SJCRH30 (cell line): ENCODE data around the gene NMT1. TPM values are rescaled to one million over a fixed set of nuclear protein-coding genes. Genes with fewer than 3 reads are reported as not detected.

ENCODE experiments used
- DNase-seq, 2 experiments: peaks; one replicate each; pipeline ENCODE4 v3.0.0-alpha.2; 2015 to 2020
- H3K27ac ChIP-seq: fragments of 250-450 bp; sonication (Bioruptor Pico); 2 replicates; pipeline ENCODE4 v1.5.1; 2020; ENCODE audit warnings: mild to moderate bottlenecking, moderate library complexity
- H3K27me3 ChIP-seq: fragments of 250-450 bp; sonication (Bioruptor Pico); 2 replicates; pipeline ENCODE4 v1.5.1; 2020; ENCODE audit warnings: mild to moderate bottlenecking, moderate library complexity
- H3K36me3 ChIP-seq: fragments of 250-450 bp; sonication (Bioruptor Pico); 2 replicates; pipeline ENCODE4 v1.5.1; 2020; ENCODE audit warnings: mild to moderate bottlenecking, moderate library complexity
- H3K4me1 ChIP-seq: fragments of 250-450 bp; sonication (Bioruptor Pico); 2 replicates; pipeline ENCODE4 v1.5.1; 2020; ENCODE audit warnings: mild to moderate bottlenecking, moderate library complexity
- H3K4me3 ChIP-seq: fragments of 250-450 bp; sonication (Bioruptor Pico); 2 replicates; pipeline ENCODE4 v1.5.1; 2020; ENCODE audit warnings: mild to moderate bottlenecking, moderate library complexity
- H3K9me3 ChIP-seq: fragments of 250-450 bp; sonication (Bioruptor Pico); replicated peaks from 2 replicates; pipeline ENCODE4 v1.5.1; 2020; ENCODE audit warnings: mild to moderate bottlenecking, moderate library complexity
- total RNA-seq: library from RNA; depleted of rRNA; stranded (reverse); fragments of >200 nt; shearing (Covaris generic); gene quantifications from 2 replicates; pipeline ENCODE4 v1.2.3, GENCODE V29; 2014

NMT1 gene
- total RNA-seq, 1 experiment from 2014 or later = 72.0 TPM

DNA sequence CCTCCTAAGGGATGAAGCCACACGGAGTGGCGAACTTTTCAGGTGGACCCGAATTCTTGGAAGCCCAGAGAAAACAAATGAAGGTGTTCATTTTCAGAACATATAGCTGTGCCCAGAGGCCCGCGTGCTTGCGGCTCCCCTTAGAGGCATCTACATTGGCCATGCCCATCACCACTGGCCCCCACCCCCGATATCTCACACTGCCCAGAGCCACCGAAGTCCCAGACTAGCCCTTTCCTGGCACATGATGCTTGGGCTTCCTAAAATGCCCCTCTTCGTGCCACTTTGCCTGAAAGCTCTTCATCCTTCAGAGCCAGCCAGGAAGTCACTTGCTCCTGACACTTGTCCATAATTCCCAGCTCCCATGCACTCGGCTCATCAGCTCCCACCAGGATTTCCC is 85.0 kb downstream of the NMT1 start:
- Histone ChIP-seq H3K9me3 (no peaks in the 10 kb centered on the region), H3K4me3 (no peak overlapping the region)
- no peak for DNase-seq

DNA sequence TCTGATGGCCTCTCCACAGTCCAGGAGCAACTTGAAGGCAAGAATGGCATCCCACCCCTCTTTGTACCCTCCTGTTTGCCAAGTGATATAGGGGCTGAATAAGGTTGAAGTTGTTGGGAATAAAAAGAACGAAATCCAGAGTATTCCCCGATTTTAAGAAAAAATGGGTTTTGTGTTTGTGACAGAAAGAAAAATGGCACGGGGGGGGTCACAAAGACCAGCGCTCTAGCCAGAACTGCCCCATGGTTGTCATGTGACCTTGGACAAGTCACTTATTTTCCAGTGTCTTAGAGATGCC is 85.4 kb downstream of the NMT1 start:
- H3K4me3 ChIP-seq = peak overlapping the region; percentile 71; the same call in 1 of the 2 replicates
- H3K27me3 ChIP-seq = no peaks in the 10 kb centered on the region
- no peaks in the 10 kb centered on the region for H3K36me3 ChIP-seq
- H3K9me3 ChIP-seq = no peaks in the 10 kb centered on the region
- H3K4me1 ChIP-seq = peaks cover 12% of the 10 kb centered on the region; the same call in 1 of the 2 replicates
- H3K27ac ChIP-seq = peak overlapping the region; percentile 98; the same call in 1 of the 2 replicates
- DNase-seq = no peak

More for the DNA sequence above, 85.0 kb downstream of the NMT1 start:
- Histone ChIP-seq H3K36me3 (no peaks in the 10 kb centered on the region), H3K27ac (no peak overlapping the region), H3K27me3 (no peaks in the 10 kb centered on the region), H3K4me1 (peaks cover 8% of the 10 kb centered on the region; the same call in 1 of the 2 replicates)

DNA sequence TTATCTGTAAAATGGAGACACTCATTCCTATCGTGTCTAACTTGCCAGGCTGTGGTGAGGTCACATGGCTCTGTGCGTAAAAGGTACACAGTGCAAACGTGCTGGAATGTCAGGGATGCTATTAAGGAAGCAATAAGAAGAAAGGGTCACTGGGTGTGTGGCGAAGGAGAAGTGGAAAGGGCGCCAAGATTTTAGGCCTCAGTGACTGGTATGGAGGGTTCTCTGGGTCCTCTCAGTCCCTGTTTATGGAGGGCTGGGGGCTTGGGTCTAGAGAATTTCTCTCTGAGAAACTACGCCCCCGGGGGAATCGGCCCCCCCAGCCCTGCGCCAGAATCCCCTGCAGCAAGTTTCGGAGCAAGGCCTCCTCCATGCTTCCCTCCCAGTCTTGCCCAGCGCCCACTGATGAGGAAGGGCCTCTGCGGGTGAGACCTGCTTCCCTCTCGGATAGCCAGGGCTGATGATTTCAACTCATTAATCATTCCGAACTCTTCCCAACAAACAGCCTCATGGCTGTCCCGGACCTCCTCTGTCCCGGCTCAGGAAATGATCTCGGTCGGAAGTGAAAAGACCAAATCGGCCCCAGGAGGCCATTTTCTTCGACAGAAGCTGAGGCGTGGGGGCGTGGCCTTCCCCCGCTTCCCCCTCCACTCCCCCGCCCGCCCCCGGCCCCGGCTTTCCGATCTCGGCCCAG is 85.9 kb downstream of the NMT1 start:
- no peaks in the 10 kb centered on the region for H3K9me3 ChIP-seq
- H3K27ac ChIP-seq = peak overlapping the region; percentile 98
- no peaks in the 10 kb centered on the region for H3K27me3 ChIP-seq
- H3K36me3 ChIP-seq = no peaks in the 10 kb centered on the region
- DNase-seq = peak; percentile 80 to 89
- peaks cover 16% of the 10 kb centered on the region; the same call in 1 of the 2 replicates for H3K4me1 ChIP-seq
- peak overlapping the region; percentile 71 for H3K4me3 ChIP-seq

DNA sequence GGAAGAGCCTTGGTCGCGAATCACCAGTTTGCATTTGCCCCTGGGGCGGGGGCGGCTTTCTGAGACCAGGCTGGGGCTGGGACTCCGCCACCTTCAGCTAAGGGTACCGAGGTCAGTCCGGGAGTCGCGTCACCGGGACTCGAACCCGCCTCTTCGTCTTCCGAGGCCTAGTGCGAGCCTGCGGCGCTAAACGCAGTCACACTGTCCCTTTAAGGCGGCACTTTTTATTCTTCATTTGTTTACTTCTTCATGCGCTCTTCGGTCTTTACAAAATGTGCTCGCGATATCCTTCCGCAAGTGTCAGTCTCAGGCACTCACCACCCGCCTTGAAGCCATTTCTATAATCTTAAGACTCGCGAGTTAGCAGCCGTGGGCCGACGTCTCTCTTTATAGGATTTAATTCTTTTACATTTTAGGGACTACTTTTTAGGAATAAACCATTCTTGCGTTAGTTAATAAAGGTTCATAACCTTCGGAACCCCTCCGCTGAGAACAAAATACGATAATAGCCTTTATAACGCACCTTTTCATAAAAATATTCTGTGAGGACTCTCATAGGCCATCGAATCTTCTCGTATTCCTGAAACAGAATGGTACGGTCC is 86.6 kb downstream of the NMT1 start:
- Histone ChIP-seq H3K27ac (peak overlapping the region; percentile 98), H3K36me3 (no peaks in the 10 kb centered on the region), H3K4me1 (peaks cover 16% of the 10 kb centered on the region; the same call in 1 of the 2 replicates), H3K4me3 (peak overlapping the region; percentile 71), H3K27me3 (no peaks in the 10 kb centered on the region), H3K9me3 (no peaks in the 10 kb centered on the region)
- DNase-seq = peak; percentile 85 to 93

DNA sequence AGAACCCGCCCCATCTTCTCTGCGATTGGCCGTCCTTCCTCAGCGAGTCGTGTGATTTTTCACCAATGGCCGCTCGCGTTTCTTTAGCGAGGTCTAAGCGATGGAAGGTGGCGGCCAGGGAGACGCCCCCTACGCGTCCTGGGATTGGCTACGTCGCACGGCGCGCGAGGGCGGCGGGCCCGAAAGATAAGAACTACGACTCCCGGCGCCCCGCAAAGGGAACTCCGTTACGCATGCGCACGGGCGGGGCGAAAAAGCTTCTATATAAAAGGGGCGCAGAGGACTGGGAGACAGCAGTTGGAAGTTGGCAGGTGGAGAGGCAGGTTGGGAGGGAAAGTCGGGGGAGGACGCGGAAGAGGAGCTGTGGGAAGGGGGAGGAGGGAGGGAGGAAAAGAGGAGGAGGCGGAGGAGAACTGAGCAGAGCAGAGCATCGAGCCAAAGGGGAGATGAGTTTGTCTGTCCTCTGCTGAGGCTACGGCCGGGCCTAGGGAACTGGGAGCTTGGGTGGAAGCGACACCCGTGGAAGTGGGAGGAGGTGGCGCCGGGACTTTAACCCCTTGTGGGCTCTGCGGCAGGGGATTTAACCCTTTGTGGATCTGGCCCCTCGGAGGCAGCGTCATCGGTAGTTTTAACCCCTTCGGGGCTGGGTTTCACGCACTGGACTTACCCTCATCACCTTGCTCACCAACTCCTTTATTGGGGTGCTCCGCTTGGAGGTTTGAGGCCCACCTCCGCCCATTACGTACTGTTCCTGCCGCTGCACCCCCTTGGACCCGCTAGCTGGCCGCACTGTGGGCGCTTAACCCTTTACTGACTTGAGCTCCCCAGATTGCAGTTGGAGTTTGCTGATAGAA is 87.3 kb downstream of the NMT1 start, which contains the start of gene HEXIM1:
Gene HEXIM1, plus strand, starts transcription at position 293 of the 854 bp plus-strand sequence. CDS start 716 bp downstream, outside the sequence.
- peak within 1 kb of the TSS; percentile 98 for H3K27ac ChIP-seq
- peak within 1 kb of the TSS; percentile 80 for H3K4me3 ChIP-seq
- H3K27me3 ChIP-seq = no peaks in the 10 kb centered on the region
- no peaks in the 10 kb centered on the region for H3K36me3 ChIP-seq
- H3K4me1 ChIP-seq = peaks cover 16% of the 10 kb centered on the region; the same call in 1 of the 2 replicates
- H3K9me3 ChIP-seq = no peaks in the 10 kb centered on the region
- DNase-seq = peak; percentile 99 to 100

DNA sequence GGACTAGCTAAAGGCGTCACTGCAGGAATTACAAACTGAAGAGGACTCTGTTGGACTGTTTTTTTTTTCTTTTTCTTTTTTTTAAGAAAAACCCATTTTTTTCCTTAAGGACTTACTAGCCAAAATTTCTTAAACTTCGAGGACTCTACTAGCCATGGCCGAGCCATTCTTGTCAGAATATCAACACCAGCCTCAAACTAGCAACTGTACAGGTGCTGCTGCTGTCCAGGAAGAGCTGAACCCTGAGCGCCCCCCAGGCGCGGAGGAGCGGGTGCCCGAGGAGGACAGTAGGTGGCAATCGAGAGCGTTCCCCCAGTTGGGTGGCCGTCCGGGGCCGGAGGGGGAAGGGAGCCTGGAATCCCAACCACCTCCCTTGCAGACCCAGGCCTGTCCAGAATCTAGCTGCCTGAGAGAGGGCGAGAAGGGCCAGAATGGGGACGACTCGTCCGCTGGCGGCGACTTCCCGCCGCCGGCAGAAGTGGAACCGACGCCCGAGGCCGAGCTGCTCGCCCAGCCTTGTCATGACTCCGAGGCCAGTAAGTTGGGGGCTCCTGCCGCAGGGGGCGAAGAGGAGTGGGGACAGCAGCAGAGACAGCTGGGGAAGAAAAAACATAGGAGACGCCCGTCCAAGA is 88.0 kb downstream of the NMT1 start:
- H3K4me3 ChIP-seq = peak overlapping the region; percentile 80
- peaks cover 16% of the 10 kb centered on the region; the same call in 1 of the 2 replicates for H3K4me1 ChIP-seq
- H3K36me3 ChIP-seq = no peaks in the 10 kb centered on the region
- H3K9me3 ChIP-seq = no peaks in the 10 kb centered on the region
- H3K27ac ChIP-seq = peak overlapping the region; percentile 32
- H3K27me3 ChIP-seq = no peaks in the 10 kb centered on the region
- peak; percentile 90 to 92 for DNase-seq

DNA sequence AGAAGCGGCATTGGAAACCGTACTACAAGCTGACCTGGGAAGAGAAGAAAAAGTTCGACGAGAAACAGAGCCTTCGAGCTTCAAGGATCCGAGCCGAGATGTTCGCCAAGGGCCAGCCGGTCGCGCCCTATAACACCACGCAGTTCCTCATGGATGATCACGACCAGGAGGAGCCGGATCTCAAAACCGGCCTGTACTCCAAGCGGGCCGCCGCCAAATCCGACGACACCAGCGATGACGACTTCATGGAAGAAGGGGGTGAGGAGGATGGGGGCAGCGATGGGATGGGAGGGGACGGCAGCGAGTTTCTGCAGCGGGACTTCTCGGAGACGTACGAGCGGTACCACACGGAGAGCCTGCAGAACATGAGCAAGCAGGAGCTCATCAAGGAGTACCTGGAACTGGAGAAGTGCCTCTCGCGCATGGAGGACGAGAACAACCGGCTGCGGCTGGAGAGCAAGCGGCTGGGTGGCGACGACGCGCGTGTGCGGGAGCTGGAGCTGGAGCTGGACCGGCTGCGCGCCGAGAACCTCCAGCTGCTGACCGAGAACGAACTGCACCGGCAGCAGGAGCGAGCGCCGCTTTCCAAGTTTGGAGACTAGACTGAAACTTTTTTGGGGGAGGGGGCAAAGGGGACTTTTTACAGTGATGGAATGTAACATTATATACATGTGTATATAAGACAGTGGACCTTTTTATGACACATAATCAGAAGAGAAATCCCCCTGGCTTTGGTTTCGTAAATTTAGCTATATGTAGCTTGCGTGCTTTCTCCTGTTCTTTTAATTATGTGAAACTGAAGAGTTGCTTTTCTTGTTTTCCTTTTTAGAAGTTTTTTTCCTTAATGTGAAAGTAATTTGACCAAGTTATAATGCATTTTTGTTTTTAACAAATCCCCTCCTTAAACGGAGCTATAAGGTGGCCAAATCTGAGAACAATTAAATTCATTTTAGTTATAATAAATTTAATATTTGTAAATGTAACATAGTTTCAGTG is 88.8 kb downstream of the NMT1 start:
- Histone ChIP-seq H3K27me3 (no peaks in the 10 kb centered on the region), H3K27ac (peak overlapping the region; percentile 32), H3K36me3 (no peaks in the 10 kb centered on the region), H3K4me1 (peaks cover 16% of the 10 kb centered on the region; the same call in 1 of the 2 replicates), H3K4me3 (peak overlapping the region; percentile 80), H3K9me3 (no peaks in the 10 kb centered on the region)
- DNase-seq = peak; percentile 52 to 68

DNA sequence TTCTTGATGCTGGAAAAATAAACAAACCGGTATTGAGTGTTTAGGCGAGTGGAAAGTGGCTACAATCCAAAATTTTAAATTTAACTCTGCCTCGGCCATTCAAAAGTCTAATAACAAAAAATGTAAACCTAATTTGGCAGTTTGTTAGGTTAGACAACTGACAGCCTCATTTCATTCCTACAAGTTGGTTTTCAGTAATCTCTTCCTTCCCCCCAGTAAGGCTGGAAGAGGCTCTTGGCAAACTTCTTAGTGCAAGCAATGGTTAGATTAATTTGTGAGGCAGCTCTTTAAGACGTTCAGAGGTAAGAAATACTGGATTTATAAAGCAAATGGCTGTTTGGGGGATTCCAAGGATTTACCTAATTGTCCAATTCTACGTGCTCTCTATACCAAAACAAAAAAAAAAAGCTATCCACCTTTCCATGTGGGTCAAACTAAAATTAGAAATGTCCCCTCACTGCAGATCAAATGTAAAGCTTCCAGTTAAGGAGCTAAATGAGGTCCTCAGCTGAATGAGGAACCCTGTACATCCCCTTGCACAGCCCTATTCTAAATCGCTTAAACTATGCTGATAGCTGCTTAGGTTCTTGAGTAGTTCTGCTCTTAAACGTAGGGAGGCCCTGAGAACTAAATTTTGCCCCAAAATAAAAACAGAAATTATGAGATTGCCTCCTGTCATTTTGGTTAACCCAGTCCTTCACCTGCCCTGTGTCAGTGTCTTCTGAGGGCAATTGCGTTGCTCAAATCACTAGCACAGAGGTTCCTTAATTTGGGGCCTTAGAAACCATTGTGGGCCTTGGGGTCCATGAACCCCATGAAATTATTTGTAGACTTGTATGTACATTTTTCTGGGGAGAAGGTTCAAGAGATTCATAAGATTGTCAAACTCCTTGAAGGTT is 90.0 kb downstream of the NMT1 start:
- Histone ChIP-seq H3K27ac (no peak overlapping the region), H3K9me3 (no peaks in the 10 kb centered on the region), H3K36me3 (no peaks in the 10 kb centered on the region), H3K27me3 (no peaks in the 10 kb centered on the region), H3K4me1 (peaks cover 16% of the 10 kb centered on the region; the same call in 1 of the 2 replicates), H3K4me3 (peak overlapping the region; percentile 80)
- no peak for DNase-seq

DNA sequence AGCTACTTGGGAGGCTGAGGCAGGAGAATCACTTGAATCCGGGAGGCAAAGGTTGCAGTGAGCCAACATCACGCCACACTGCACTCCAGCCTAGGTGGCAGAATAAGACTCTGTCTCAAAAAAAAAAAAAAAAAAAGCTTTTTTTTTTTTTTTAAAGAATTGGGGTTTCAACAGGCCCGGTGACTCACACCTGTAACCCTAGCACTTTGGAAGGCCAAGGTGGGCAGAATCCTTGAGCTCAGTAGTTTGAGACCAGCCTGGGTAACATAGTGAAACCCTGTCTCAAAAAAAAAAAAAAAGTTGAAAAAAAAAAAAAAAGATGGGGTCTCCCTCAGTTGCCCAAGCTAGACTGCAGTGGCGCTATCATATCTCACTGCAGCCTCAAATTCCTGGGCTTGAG is 93.9 kb downstream of the NMT1 start:
- Histone ChIP-seq H3K4me3 (no peak overlapping the region), H3K27me3 (no peaks in the 10 kb centered on the region), H3K4me1 (peaks cover 10% of the 10 kb centered on the region; the same call in 1 of the 2 replicates), H3K9me3 (no peaks in the 10 kb centered on the region), H3K36me3 (no peaks in the 10 kb centered on the region), H3K27ac (no peak overlapping the region)
- DNase-seq = no peak

DNA sequence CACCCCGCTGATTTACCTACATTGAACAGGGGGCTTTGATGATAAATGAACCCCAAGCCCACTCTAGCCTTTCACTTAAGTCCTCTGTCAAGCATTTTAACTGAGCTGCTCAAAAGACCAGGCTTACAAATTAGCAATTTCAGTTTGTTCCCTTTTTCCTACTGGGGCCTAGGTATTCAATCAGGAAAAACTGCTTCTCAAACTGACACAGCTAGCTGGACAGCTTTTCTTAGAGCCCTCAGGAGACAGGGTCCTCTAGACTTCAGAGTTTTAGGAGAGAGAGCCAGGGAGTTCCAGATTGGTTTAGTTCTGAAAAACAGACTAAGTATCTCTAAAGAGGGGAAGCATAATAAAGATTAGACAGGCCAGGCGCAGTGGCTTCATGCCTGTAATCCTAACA is 94.4 kb downstream of the NMT1 start:
- Histone ChIP-seq H3K27ac (no peak overlapping the region), H3K4me1 (peaks cover 10% of the 10 kb centered on the region; the same call in 1 of the 2 replicates), H3K36me3 (no peaks in the 10 kb centered on the region), H3K9me3 (no peaks in the 10 kb centered on the region), H3K27me3 (no peaks in the 10 kb centered on the region), H3K4me3 (no peak overlapping the region)
- DNase-seq = no peak

DNA sequence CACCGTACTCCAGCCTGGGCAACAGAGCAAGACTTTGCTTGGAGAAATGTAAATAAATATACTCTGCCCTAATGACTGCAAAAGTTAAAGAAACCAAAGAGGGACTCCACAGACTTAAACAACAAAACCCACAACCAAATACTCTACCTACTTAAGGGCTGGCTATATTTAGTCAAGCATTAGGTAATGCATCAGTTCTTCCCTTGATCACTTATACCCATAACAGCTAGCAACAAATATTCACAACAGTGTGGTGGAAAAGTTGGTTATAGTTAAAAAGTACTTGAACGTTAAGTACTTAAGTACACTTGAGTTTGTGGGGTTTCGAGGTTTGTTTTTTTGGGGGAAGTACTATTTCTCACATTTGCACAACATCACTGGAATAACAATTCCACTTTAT is 95.1 kb downstream of the NMT1 start:
- no peak for DNase-seq
- Histone ChIP-seq H3K27ac (no peak overlapping the region), H3K9me3 (no peaks in the 10 kb centered on the region), H3K27me3 (no peaks in the 10 kb centered on the region), H3K4me1 (peaks cover 6% of the 10 kb centered on the region; the same call in 1 of the 2 replicates), H3K36me3 (no peaks in the 10 kb centered on the region), H3K4me3 (no peak overlapping the region)
